Measurements from ENCODE around the gene FOXG1.

Gene FOXG1

DNA sequence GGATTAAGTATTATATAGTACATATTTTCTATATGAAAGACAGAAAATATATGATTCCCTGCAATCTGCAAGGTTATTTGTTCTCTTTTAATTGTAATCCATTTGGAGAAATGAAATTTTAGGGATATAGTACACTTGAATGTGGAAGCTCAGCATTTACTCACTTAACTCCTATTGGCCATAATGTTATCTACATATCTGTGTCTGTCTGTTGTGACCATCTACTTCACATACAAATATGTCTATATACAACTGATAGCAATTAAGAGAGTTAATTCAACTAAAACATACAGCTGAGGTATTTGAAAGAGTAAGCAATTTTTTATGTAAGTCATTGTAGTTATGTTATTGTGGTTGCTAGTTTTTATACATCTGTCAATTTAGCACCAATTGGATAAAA, 12.9 kb downstream of the FOXG1 start:
- Histone ChIP-seq H3K9me3 (ENCODE audit: insufficient read depth, low read length, severe bottlenecking) (no peaks in the 10 kb centered on the region), H3K9ac (ENCODE audit: low read depth, low read length) (no peak overlapping the region), H3K4me1 (ENCODE audit: insufficient read depth, low read length) (no peaks in the 10 kb centered on the region), H3K4me3 (ENCODE audit: low read depth in 1 of 2, low read length in 2 of 2) (no peak overlapping the region), H2AFZ (ENCODE audit: low read depth, low read length) (no peak overlapping the region), H3K4me2 (ENCODE audit: insufficient read depth, low read length) (no peak overlapping the region), H3K36me3 (ENCODE audit: insufficient read depth, low read length) (no peaks in the 10 kb centered on the region), H4K20me1 (ENCODE audit: insufficient read depth, low read length) (no peaks in the 10 kb centered on the region), H3K79me2 (ENCODE audit: insufficient read depth, low read length) (no peaks in the 10 kb centered on the region), H3K27me3 (ENCODE audit: insufficient read depth, low read length, poor library complexity) (no peaks in the 10 kb centered on the region), H3K27ac (ENCODE audit: low read length) (no peak overlapping the region)
- ATAC-seq (ENCODE audit: insufficient read depth, low read depth) (no peak), DNase-seq (no peak)
- TF ChIP-seq, protein P1, sequence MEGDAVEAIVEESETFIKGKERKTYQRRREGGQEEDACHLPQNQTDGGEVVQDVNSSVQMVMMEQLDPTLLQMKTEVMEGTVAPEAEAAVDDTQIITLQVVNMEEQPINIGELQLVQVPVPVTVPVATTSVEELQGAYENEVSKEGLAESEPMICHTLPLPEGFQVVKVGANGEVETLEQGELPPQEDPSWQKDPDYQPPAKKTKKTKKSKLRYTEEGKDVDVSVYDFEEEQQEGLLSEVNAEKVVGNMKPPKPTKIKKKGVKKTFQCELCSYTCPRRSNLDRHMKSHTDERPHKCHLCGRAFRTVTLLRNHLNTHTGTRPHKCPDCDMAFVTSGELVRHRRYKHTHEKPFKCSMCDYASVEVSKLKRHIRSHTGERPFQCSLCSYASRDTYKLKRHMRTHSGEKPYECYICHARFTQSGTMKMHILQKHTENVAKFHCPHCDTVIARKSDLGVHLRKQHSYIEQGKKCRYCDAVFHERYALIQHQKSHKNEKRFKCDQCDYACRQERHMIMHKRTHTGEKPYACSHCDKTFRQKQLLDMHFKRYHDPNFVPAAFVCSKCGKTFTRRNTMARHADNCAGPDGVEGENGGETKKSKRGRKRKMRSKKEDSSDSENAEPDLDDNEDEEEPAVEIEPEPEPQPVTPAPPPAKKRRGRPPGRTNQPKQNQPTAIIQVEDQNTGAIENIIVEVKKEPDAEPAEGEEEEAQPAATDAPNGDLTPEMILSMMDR (IDR thresholded peaks at IDR 0.05; ENCODE audit: borderline replicate concordance, extremely low read depth, low read length, poor library complexity, severe bottlenecking) = no peak
- TF ChIP-seq EZH2 (IDR thresholded peaks at IDR 0.05; ENCODE audit: borderline replicate concordance, low read depth, low read length, severe bottlenecking) = no peak

DNA sequence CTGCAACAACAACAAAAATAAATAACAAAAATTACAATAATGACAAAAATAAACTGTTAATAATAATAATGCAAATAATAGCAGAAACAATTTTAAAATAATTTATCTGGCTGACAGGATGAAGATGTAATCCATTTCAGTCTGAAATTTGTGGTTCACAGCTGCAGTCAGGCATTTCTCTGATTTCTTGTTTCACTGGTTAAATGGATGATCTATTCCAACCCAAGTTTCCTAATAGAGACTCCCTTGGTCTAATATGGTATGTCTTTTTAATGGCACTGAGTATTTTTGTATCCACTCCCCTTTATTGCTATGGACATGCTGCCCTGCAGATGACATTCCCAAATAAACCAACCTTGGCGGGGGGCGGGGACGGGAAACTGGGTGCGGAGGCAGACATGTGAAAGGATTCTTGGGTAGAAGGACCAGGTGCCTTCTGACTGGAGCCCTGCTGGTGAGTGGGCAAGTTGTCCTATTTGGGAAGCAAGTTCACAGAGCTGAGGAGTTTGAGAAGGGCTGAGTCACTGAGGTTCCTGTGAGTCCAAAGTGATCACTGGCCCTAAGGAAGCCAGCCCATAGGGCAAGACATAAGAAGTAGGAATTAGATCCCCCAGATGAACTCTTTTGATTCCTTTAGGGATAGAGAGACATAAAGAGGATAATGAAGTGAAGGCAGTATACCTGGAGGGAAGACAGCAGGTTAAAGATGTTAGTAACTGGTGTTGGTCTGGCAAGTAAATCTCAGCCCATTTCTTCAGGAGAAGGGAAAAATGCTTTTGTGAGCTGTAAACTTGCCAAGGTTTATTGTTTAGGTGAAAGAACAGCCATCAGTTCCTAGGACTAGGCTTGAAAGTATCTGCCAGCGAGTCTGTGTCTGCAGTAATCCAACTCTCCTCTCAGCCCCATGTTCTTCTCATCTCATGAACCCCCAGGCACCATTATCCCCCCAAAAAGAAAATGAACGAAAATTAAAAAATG, 14.5 kb downstream of the FOXG1 start:
- Histone ChIP-seq H3K4me1 (ENCODE audit: insufficient read depth, low read length) (no peaks in the 10 kb centered on the region), H3K27me3 (ENCODE audit: insufficient read depth, low read length, poor library complexity) (no peaks in the 10 kb centered on the region), H4K20me1 (ENCODE audit: insufficient read depth, low read length) (no peaks in the 10 kb centered on the region), H3K4me2 (ENCODE audit: insufficient read depth, low read length) (no peak overlapping the region), H2AFZ (ENCODE audit: low read depth, low read length) (no peak overlapping the region), H3K36me3 (ENCODE audit: insufficient read depth, low read length) (no peaks in the 10 kb centered on the region), H3K9ac (ENCODE audit: low read depth, low read length) (no peak overlapping the region), H3K9me3 (ENCODE audit: insufficient read depth, low read length, severe bottlenecking) (peaks cover 2% of the 10 kb centered on the region), H3K27ac (ENCODE audit: low read length) (no peak overlapping the region), H3K79me2 (ENCODE audit: insufficient read depth, low read length) (no peaks in the 10 kb centered on the region), H3K4me3 (ENCODE audit: low read depth in 1 of 2, low read length in 2 of 2) (no peak overlapping the region)
- ATAC-seq (ENCODE audit: insufficient read depth, low read depth) (no peak), DNase-seq (no peak)
- TF ChIP-seq EZH2 (IDR thresholded peaks at IDR 0.05; ENCODE audit: borderline replicate concordance, low read depth, low read length, severe bottlenecking) = no peak
- TF ChIP-seq, protein P1 (IDR thresholded peaks at IDR 0.05; ENCODE audit: borderline replicate concordance, extremely low read depth, low read length, poor library complexity, severe bottlenecking) = no peak

DNA sequence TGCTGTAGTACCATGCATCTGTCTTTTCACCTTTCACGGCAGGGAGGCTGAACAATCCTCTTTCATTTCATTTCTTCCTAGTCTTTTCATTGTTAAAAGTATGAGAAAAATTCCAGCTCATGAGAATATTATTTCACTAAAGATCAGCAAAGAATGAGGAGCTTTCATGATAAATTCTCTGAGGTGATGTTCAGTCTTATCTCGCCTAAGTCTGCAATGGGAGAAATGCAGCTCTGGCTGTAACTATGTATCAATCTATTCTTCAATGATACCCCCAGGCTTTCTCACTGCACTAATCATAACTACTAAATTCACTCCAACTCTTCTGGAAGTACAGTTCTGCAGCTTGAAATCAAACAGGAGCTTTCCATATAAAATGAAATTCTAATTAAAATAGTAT, 15.7 kb downstream of the FOXG1 start:
- DNase-seq (no peak), ATAC-seq (ENCODE audit: insufficient read depth, low read depth) (no peak)
- H3K9ac ChIP-seq (ENCODE audit: low read depth, low read length) = no peak overlapping the region
- no peaks in the 10 kb centered on the region for H3K36me3 ChIP-seq (ENCODE audit: insufficient read depth, low read length)
- TF ChIP-seq, protein P1 (IDR thresholded peaks at IDR 0.05; ENCODE audit: borderline replicate concordance, extremely low read depth, low read length, poor library complexity, severe bottlenecking) = no peak
- no peak for TF ChIP-seq EZH2 (IDR thresholded peaks at IDR 0.05; ENCODE audit: borderline replicate concordance, low read depth, low read length, severe bottlenecking)
- peaks cover 2% of the 10 kb centered on the region for H3K9me3 ChIP-seq (ENCODE audit: insufficient read depth, low read length, severe bottlenecking)
- H2AFZ ChIP-seq (ENCODE audit: low read depth, low read length) = no peak overlapping the region
- H3K27ac ChIP-seq (ENCODE audit: low read length) = no peak overlapping the region
- H3K4me3 ChIP-seq (ENCODE audit: low read depth in 1 of 2, low read length in 2 of 2) = no peak overlapping the region
- H4K20me1 ChIP-seq (ENCODE audit: insufficient read depth, low read length) = no peaks in the 10 kb centered on the region
- H3K4me2 ChIP-seq (ENCODE audit: insufficient read depth, low read length) = no peak overlapping the region
- no peaks in the 10 kb centered on the region for H3K79me2 ChIP-seq (ENCODE audit: insufficient read depth, low read length)
- H3K27me3 ChIP-seq (ENCODE audit: insufficient read depth, low read length, poor library complexity) = no peaks in the 10 kb centered on the region
- H3K4me1 ChIP-seq (ENCODE audit: insufficient read depth, low read length) = no peaks in the 10 kb centered on the region
